ENCODE measurements around the gene GNAQ. TPM values are rescaled to one million over a fixed set of nuclear protein-coding genes. Genes with fewer than 3 reads are reported as not detected.

The GNAQ gene
- total and polyA plus RNA-seq, 8 donors = 13.1 to 75.3 (median 38.5) TPM

GRCh38 chr9:77848897-77849296, 182.7 kb downstream of the GNAQ start:
- 55 to 71% (median 61%) methylated on average over 6 of the region's 6 CpGs for WGBS, 5 donors
- H3K4me3 ChIP-seq = no peak overlapping the region

DNA sequence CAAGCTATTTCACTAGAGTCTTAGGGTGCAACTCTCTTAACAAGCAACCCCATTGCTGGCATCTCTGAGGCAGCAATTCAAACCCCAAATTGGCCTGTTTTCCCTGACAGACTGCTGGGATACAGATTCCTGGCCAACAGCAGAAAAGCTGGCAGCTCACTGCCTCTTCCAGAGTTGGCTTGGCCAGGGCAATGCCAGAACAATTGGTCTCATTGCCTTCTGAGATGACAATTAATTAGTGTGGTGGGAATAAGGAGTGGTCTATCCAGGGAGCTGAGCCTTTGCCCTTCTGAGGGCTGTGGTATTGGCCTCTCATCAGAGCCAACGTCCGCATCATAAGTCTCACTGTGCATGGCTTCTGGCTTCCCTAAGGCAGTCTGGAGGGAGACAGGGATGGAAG, 183.2 kb downstream of the GNAQ start:
- TF ChIP-seq CTCF (IDR thresholded peaks at IDR 0.05) = no peak
- TF ChIP-seq EP300 (IDR thresholded peaks at IDR 0.05) = no peak
- TF ChIP-seq POLR2AphosphoS5 (IDR thresholded peaks at IDR 0.05) = no peak
- no peak for TF ChIP-seq POLR2A (IDR thresholded peaks at IDR 0.05)
- no peaks in the 10 kb centered on the region for H3K27me3 ChIP-seq
- 72 to 92% (median 86%) methylated on average over 2 of the region's 2 CpGs for WGBS, 5 donors
- no peaks in the 10 kb centered on the region for H3K36me3 ChIP-seq
- no peak for DNase-seq
- peaks cover 33 to 93% (median 54%) of the 10 kb centered on the region in 4 donors for H3K4me1 ChIP-seq
- peak overlapping the region in 4 of 5 donors; percentile 35 to 79 (median 68) for H3K27ac ChIP-seq
- H3K4me3 ChIP-seq = no peak overlapping the region
- no peaks in the 10 kb centered on the region for H3K9me3 ChIP-seq
- intact Hi-C loops (cut with DNase I; ENCODE audit: low total_unique reads) = no loop called here

More at GRCh38 chr9:77848897-77849296, 182.7 kb downstream of the GNAQ start:
- Histone ChIP-seq H3K4me1 (peaks cover 33 to 93% (median 54%) of the 10 kb centered on the region in 4 donors), H3K27ac (peak overlapping the region in 4 of 5 donors; percentile 35 to 79 (median 68)), H3K27me3 (no peaks in the 10 kb centered on the region), H3K9me3 (no peaks in the 10 kb centered on the region), H3K36me3 (no peaks in the 10 kb centered on the region)
- no peak for DNase-seq
- TF ChIP-seq POLR2AphosphoS5 (IDR thresholded peaks at IDR 0.05) = peak; percentile 57 to 75 (median 71)
- no peak for TF ChIP-seq CTCF (IDR thresholded peaks at IDR 0.05)
- no peak for TF ChIP-seq EP300 (IDR thresholded peaks at IDR 0.05)
- TF ChIP-seq POLR2A (IDR thresholded peaks at IDR 0.05) = no peak
- intact Hi-C loops (cut with DNase I; ENCODE audit: low total_unique reads) = no loop called here

GRCh38 chr9:77847626-77848025, 184.0 kb downstream of the GNAQ start:
- Histone ChIP-seq H3K36me3 (no peaks in the 10 kb centered on the region), H3K27ac (peak overlapping the region; percentile 22 to 79 (median 61)), H3K27me3 (no peaks in the 10 kb centered on the region), H3K9me3 (no peaks in the 10 kb centered on the region), H3K4me3 (no peak overlapping the region), H3K4me1 (peaks cover 33 to 86% (median 50%) of the 10 kb centered on the region in 4 donors)
- intact Hi-C loops (cut with DNase I; ENCODE audit: low total_unique reads) = no loop called here
- 52 to 72% (median 60%) methylated on average over 2 of the region's 2 CpGs for WGBS, 5 donors
- DNase-seq = no peak
- no peak for TF ChIP-seq CTCF (IDR thresholded peaks at IDR 0.05)
- TF ChIP-seq EP300 (IDR thresholded peaks at IDR 0.05) = no peak
- TF ChIP-seq POLR2AphosphoS5 (IDR thresholded peaks at IDR 0.05) = no peak
- TF ChIP-seq POLR2A (IDR thresholded peaks at IDR 0.05) = no peak

DNA sequence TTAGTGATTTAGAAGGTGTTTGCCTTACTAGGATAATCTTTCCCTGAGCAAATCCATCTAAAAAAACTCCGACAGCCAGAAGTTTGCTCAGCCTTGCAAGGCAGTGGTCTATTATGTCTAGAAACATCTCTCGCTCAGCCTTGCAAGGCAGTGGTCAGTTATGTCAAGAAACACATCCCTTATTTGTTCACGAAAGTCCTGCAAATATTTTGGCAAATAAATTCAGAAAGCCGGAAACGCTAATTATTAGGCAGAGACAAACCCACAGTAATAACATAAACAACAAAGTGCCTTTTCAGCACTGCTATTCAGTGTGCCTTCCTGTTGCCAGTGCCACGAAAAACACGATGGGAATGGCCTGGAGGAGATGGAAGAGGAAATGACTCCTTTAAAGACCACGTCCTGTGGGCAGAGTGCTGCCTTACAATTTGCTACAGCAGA, 184.5 kb downstream of the GNAQ start:
- intact Hi-C loops (cut with DNase I; ENCODE audit: low total_unique reads) = no loop called here
- DNase-seq = no peak
- no peak overlapping the region for H3K4me3 ChIP-seq
- no peaks in the 10 kb centered on the region for H3K36me3 ChIP-seq
- 36 to 50% (median 38%) methylated on average over 8 of the region's 8 CpGs for WGBS, 5 donors
- H3K9me3 ChIP-seq = no peaks in the 10 kb centered on the region
- peak overlapping the region in 3 of 5 donors; percentile 61 to 79 (median 74) for H3K27ac ChIP-seq
- peaks cover 28 to 85% (median 46%) of the 10 kb centered on the region in 4 donors for H3K4me1 ChIP-seq
- H3K27me3 ChIP-seq = no peaks in the 10 kb centered on the region
- TF ChIP-seq CTCF (IDR thresholded peaks at IDR 0.05) (no peak), EP300 (IDR thresholded peaks at IDR 0.05) (no peak), POLR2A (IDR thresholded peaks at IDR 0.05) (no peak), POLR2AphosphoS5 (IDR thresholded peaks at IDR 0.05) (no peak)
